Left lobe of liver (tissue), 2 donors: ENCODE results near the gene TIMM29. TPM values are rescaled to one million over a fixed set of nuclear protein-coding genes. Genes with fewer than 3 reads are reported as not detected.

ENCODE experiments used
- ATAC-seq: fragments of 200-7000 bp; cut with Tn5 transposase; one replicate; pipeline ENCODE4 v1.9.1; 2020; ENCODE audit warnings: mild to moderate bottlenecking, moderate library complexity
- DNase-seq: peaks from one replicate; pipeline ENCODE4 v3.0.0-alpha.2; 2020; ENCODE audit warnings: low spot score
- total RNA-seq: library from RNA; stranded (reverse); gene quantifications from one replicate; pipeline ENCODE4 v1.2.1, GENCODE V29; 2021
- donor health status: DM: no; HTN: no; CAD: no; lungs with moderate emphysema.
- donor health status: DM: no; HTN: yes; CAD: no.

TIMM29 gene
- total RNA-seq, 1 donor from 2014 or later = 17.2 TPM

DNA sequence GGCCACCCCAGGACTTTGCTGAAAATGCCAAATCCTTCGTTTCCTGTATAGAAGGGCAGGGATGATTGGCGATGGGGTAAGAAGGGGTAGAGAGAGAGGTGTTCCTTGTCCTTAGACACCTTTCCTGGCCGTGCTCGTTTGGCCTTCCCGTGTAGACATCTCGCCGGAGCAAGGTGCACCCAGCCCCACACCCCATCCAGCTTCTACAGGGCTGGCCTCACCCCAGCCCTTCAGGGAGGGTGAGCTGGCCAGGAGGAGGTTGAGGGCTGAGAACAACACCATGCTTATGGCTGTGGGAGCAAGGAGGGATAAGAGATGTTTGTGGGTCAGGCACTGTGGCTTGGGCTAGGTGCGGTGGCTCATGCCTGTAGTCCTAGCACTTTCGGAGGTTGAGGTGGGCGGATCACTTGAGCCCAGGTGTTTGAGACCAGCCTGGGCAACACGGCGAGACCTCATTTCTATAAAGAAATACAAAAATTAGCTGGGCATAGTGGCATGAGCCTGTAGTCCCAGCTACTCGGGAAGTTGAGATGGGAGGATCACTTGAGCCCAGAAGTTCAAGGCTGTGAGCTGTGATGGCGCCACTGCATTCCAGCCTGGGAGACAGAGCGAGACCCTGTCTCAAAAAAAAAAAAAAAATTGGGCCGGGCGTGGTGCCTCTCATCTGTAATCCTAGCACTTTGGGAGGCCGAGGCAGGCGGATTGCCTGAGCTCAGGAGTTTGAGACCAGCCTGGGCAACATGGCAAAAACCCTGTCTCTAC lies 47.7 kb downstream of the TIMM29 start:
- DNase-seq (no peak), ATAC-seq (peak; percentile 8)

DNA sequence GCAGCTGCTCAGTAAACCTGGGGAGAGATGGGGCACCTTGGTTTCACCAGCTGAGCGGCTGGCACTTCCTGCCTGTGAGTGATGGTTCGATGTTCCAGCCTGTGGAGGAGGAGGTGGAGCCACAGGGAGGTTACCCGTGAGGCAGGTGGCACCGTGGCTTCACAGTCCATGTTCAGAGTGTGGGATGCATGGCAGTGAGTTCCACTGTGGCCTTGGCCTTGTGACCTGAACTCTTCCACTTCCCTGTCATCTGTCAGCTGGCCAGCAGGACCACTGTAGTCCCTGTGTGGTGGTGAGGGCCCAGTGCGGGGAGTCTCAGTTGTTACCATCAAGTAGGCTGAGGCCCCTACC lies 49.1 kb downstream of the TIMM29 start:
- DNase-seq (no peak), ATAC-seq (no peak)

Other genes starting within 250 kb of the TIMM29 start
- 33.2 TPM for gene QTRT1, start 227.4 kb upstream of the TIMM29 start, total RNA-seq
- 64.8 TPM for gene DNM2, start 210.7 kb upstream of the TIMM29 start, total RNA-seq
- 21.9 TPM for gene TMED1, start 92.6 kb upstream of the TIMM29 start, total RNA-seq
- 0.96 TPM for gene C19orf38, start 80.4 kb upstream of the TIMM29 start, total RNA-seq
- gene CARM1, start 57.3 kb upstream of the TIMM29 start, total RNA-seq = 16.5 TPM
- gene YIPF2, start 172 bp upstream of the TIMM29 start, total RNA-seq = 27.9 TPM
- gene SMARCA4, start 32.2 kb downstream of the TIMM29 start, total RNA-seq = 29.6 TPM
- gene LDLR, start 160.7 kb downstream of the TIMM29 start, total RNA-seq = 12.2 TPM
- gene SPC24, start 227.0 kb downstream of the TIMM29 start, total RNA-seq = 0.81 TPM